Islet of Langerhans (tissue), 1 donor: Measurements from ENCODE around the gene LTA4H.

Experiments
- FAIRE-seq: peaks from one replicate; lab custom pipeline; 2011; peaks lifted over from hg19 to GRCh38; lab: Jason Lieb, UNC

The LTA4H gene

GRCh38 chr12:95956557-95957145, 78.7 kb downstream of the LTA4H start:
- FAIRE-seq = no peak

DNA sequence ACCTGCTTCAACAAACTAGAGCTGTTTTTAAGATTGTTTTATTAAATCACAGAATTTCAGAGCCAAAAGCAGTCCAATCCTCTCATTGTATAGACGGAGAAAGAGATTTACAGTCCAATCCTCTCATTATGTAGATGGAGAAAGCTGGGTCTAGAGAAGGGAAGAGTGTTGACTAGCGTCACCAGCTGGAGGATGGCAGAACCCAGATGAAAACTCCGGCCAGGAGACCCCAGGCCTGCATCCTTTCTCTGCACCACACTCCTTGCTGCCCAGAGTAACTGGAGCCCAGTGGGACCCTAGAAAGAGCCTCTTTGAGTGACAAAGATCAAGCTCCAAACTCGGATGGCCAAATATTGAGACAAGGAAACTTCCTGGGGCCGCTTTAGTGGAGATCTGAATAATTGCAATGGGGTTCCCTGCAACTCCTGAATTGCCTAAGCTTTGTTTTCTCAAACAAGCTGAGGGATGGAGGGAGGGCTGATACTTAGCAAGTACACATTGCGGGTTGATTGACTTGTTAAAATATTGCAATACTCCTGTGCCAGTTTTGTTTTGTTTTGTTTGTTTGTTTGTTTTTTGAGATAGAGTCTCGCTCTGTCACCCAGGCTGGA, 79.7 kb downstream of the LTA4H start:
- FAIRE-seq = no peak

DNA sequence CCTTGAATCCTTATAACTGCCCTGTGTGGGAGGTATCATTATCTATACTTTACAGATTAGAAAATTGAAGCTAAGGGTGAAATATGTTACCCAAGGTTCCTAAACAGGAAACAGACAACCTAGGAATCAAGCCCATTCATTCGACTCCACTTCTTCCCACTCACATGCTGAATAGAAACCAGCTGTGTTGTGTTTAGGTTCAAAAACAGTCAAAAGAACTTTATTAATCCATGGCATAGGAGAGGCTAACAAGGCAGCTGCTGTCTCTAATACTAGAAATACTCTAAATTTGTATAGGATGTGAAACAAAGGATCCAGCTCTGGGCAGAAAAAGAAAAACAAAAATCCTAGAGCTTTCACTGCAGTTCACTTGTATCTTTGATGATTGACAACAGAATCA, 82.4 kb downstream of the LTA4H start:
- FAIRE-seq = no peak

DNA sequence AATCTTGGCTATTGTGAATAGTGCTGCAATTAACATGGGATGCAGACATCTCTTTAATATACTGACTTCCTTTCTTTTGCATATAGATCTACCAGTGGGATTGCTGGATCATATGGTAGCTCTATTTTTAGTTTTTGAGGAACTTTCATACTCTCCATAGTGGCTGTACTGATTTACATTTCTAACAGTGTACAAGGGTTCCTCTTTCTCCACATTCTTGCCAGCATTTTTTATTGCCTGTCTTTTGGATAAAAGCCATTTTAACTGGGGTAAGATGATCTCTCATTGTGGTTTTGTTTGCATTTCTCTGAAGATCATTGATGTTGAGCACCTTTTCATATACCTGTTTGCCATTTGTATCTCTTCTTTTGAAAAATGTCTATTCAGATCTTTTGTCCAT, 83.9 kb downstream of the LTA4H start:
- FAIRE-seq = no peak
